Neutrophil (primary cell): ENCODE data around the gene TWSG1.
"Not testable (repeated sequence)": the region's sequence is repeated elsewhere in the genome, so short reads cannot be mapped to it uniquely, and the experiment has no call there.

Experiments
- H3K27ac ChIP-seq: fragments of 200-600 bp; sonication (generic); 2 replicates; pipeline ENCODE4 v1.5.1; 2016; ENCODE audit warnings: mild to moderate bottlenecking, moderate library complexity
- H3K27me3 ChIP-seq: fragments of 200-600 bp; sonication (generic); 2 replicates; pipeline ENCODE4 v1.6.0; 2016; ENCODE audit warnings: mild to moderate bottlenecking
- H3K36me3 ChIP-seq: fragments of 200-600 bp; sonication (generic); 2 replicates; pipeline ENCODE4 v1.5.1; 2017
- H3K4me1 ChIP-seq, 2 experiments: fragments of 200-600 bp in 1 of 2; sonication (generic) in 1 of 2; 1 replicate in 1 of 2; 2 replicates in 1 of 2; pipeline versions ENCODE4 v1.5.1 to v1.6.1; 2013 to 2016; ENCODE audit warnings: low read depth in 1 of 2, low read length in 1 of 2, mild to moderate bottlenecking in 1 of 2, moderate library complexity in 1 of 2; ENCODE audit not compliant: control insufficient read depth in 1 of 2, insufficient read depth in 1 of 2
- H3K4me3 ChIP-seq, 2 experiments: fragments of 200-600 bp in 1 of 2; sonication (generic) in 1 of 2; 1 replicate in 1 of 2; 2 replicates in 1 of 2; pipeline ENCODE4 v1.5.1; 2013 to 2016; ENCODE audit warnings: low read depth in 1 of 2, low read length in 1 of 2, mild to moderate bottlenecking in 1 of 2, moderate library complexity in 1 of 2
- H3K9me3 ChIP-seq: fragments of 200-600 bp; sonication (generic); 2 replicates; pipeline ENCODE4 v1.5.1; 2016
- TF ChIP-seq, protein P1 (sequence below): fragments of 200-600 bp; sonication (generic); IDR thresholded peaks from 2 replicates; pipeline ENCODE4 v1.5.1; 2016; ENCODE audit warnings: antibody characterized with exemption

TWSG1 gene

GRCh38 chr18:9421096-9421900, 86.7 kb downstream of the TWSG1 start:
- H3K36me3 ChIP-seq: no peaks in the 10 kb centered on the region
- no peak overlapping the region for H3K27ac ChIP-seq
- no peaks in the 10 kb centered on the region for H3K27me3 ChIP-seq
- no peak overlapping the region for H3K4me3 ChIP-seq
- TF ChIP-seq, protein P1, sequence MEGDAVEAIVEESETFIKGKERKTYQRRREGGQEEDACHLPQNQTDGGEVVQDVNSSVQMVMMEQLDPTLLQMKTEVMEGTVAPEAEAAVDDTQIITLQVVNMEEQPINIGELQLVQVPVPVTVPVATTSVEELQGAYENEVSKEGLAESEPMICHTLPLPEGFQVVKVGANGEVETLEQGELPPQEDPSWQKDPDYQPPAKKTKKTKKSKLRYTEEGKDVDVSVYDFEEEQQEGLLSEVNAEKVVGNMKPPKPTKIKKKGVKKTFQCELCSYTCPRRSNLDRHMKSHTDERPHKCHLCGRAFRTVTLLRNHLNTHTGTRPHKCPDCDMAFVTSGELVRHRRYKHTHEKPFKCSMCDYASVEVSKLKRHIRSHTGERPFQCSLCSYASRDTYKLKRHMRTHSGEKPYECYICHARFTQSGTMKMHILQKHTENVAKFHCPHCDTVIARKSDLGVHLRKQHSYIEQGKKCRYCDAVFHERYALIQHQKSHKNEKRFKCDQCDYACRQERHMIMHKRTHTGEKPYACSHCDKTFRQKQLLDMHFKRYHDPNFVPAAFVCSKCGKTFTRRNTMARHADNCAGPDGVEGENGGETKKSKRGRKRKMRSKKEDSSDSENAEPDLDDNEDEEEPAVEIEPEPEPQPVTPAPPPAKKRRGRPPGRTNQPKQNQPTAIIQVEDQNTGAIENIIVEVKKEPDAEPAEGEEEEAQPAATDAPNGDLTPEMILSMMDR: no peak
- H3K4me1 ChIP-seq: no peaks in the 10 kb centered on the region
- H3K9me3 ChIP-seq: no peaks in the 10 kb centered on the region

- Histone ChIP-seq H3K27ac (no peak overlapping the region), H3K4me1 (no peaks in the 10 kb centered on the region)
- TF ChIP-seq, protein P1: no peak
Measured at GRCh38 chr18:9421901-9422327, 87.3 kb downstream of the TWSG1 start.

DNA sequence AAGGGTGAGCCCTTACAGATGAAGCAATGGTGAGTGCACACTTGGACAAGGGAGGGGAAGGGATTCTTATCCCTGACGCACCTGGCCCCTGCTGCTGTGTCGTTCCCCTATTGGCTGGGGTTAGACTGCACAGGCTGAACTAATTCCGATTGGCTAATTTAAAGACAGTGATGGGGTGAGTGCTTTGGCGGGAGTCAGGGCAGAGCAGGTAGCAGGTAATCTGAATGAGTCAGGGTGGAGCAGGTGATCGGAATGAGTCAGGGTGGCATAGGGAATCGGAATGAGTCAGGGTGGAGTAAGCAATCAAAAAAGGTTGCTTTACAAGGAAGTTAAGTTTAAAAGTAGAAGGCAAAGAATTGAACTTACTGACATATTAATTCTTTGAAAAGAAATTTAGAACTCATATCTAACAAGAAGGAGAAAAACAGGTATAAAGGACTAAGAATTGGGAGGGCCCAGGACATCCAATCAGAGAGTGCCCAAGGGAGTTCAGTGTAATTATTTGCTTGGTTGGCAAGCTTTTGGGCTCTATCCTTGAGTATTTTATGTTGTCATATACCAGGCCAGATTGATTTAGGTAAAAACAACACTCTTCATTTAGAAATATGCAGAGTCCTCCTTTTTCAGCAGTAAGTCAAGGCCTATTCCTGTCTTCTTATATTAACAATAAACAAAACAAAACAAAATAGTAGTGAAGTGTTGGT, 88.4 kb downstream of the TWSG1 start:
- TF ChIP-seq, protein P1: no peak
- Histone ChIP-seq H3K4me1 (no peaks in the 10 kb centered on the region), H3K27ac (no peak overlapping the region), H3K27me3 (no peaks in the 10 kb centered on the region), H3K9me3 (no peaks in the 10 kb centered on the region), H3K4me3 (no peak overlapping the region), H3K36me3 (no peaks in the 10 kb centered on the region)

More at GRCh38 chr18:9421901-9422327, 87.3 kb downstream of the TWSG1 start:
- no peaks in the 10 kb centered on the region for H3K36me3 ChIP-seq
- H3K4me3 ChIP-seq: no peak overlapping the region
- H3K9me3 ChIP-seq: no peaks in the 10 kb centered on the region
- no peaks in the 10 kb centered on the region for H3K27me3 ChIP-seq

- not testable (repeated sequence) for H3K27me3 ChIP-seq, H3K4me3 ChIP-seq, H3K27ac ChIP-seq, H3K4me1 ChIP-seq, H3K36me3 ChIP-seq, H3K9me3 ChIP-seq
Measured at GRCh38 chr18:9423648-9424047, 89.1 kb downstream of the TWSG1 start.

GRCh38 chr18:9424235-9424634, 89.7 kb downstream of the TWSG1 start:
- not testable (repeated sequence) for H3K4me1 ChIP-seq, H3K9me3 ChIP-seq, H3K36me3 ChIP-seq, H3K4me3 ChIP-seq, H3K27ac ChIP-seq, H3K27me3 ChIP-seq

DNA sequence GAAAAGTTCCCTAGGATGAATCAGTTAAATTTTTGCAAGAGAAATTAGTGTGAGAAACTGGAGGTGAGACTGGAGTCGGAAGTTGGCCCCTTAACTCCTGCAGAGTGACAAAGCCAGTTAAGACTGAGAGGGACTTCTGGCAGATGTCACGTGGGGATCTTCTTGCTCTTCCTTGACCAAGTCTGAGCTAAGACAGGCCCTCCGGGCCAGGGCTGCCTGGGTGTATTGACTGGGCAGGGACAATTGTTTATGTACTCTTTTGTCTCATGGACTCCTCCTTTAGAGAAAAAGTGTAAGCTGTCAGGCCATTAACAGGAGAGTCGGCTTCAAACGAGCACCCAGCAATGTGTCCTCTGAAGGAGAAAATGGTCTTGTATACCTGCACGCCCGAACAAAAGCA, 92.2 kb downstream of the TWSG1 start:
- H3K4me1 ChIP-seq: no peaks in the 10 kb centered on the region
- no peak overlapping the region for H3K4me3 ChIP-seq
- TF ChIP-seq, protein P1: no peak
- no peaks in the 10 kb centered on the region for H3K36me3 ChIP-seq
- H3K27ac ChIP-seq: no peak overlapping the region
- H3K9me3 ChIP-seq: no peaks in the 10 kb centered on the region
- no peaks in the 10 kb centered on the region for H3K27me3 ChIP-seq
